GM13976 (cell line): ENCODE data around the gene ITGA6.

Source experiments
- DNase-seq: peaks from one replicate; pipeline ENCODE4 v3.0.0; 2012; ENCODE audit warnings: low spot score
- in situ Hi-C: fragments of 300-500 bp; cut with MboI; formaldehyde crosslinking; loops from one replicate; pipeline ENCODE4 v1.12.0; 2022; ENCODE audit warnings: low sequenced_read_pairs, mixed read lengths, inconsistent platforms; ENCODE audit not compliant: unreplicated experiment
- TF ChIP-seq, protein P1 (sequence below): IDR thresholded peaks from 2 replicates; pipeline ENCODE4 v1.5.1; 2012; ENCODE audit warnings: borderline replicate concordance, mild to moderate bottlenecking; ENCODE audit not compliant: insufficient read depth; ENCODE audit errors: extremely low read depth, missing control alignments, control extremely low read depth

Gene ITGA6

DNA sequence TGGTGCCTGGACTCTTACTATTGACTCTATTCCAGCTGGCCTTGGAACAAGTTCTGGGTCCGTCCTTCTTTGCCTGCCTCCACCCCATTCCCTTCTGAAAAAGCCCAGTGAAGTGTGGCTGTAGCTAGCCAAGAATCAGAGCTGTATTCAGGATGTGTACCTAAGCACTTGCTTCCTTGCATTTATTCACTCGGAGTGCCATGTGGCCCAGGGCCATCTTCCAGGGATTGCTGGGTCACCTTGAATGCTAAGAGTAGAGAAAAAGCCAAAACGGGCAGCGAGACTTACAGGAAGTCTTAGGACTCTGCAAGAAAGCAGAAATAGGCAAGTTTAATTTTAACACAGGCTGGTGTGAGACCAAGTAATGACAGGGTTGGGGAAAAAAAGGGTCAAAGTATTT, 4.1 kb downstream of the ITGA6 start:
- DNase-seq = no peak
- in situ Hi-C loops = no loop called here
- TF ChIP-seq, protein P1, sequence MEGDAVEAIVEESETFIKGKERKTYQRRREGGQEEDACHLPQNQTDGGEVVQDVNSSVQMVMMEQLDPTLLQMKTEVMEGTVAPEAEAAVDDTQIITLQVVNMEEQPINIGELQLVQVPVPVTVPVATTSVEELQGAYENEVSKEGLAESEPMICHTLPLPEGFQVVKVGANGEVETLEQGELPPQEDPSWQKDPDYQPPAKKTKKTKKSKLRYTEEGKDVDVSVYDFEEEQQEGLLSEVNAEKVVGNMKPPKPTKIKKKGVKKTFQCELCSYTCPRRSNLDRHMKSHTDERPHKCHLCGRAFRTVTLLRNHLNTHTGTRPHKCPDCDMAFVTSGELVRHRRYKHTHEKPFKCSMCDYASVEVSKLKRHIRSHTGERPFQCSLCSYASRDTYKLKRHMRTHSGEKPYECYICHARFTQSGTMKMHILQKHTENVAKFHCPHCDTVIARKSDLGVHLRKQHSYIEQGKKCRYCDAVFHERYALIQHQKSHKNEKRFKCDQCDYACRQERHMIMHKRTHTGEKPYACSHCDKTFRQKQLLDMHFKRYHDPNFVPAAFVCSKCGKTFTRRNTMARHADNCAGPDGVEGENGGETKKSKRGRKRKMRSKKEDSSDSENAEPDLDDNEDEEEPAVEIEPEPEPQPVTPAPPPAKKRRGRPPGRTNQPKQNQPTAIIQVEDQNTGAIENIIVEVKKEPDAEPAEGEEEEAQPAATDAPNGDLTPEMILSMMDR = no peak

DNA sequence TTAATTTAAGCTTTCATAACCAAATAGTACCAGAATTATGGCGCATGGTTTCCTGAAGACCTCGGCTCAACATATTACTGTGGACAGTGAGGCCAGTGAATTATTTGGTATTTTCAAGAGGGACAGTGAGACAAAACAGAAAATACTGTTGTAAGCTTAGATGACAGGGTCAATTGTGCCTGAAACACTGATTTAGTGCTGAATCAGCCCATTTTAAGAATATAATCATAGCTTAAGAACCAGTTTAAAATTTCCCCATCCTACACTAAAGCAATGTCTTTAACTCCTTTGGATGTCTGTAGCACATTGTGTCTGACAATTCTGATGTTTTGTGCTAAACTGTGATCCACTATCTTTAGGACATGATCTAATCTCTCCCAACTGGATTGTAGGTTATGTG, 4.6 kb downstream of the ITGA6 start:
- TF ChIP-seq, protein P1 = no peak
- in situ Hi-C loops = no loop called here
- no peak for DNase-seq

DNA sequence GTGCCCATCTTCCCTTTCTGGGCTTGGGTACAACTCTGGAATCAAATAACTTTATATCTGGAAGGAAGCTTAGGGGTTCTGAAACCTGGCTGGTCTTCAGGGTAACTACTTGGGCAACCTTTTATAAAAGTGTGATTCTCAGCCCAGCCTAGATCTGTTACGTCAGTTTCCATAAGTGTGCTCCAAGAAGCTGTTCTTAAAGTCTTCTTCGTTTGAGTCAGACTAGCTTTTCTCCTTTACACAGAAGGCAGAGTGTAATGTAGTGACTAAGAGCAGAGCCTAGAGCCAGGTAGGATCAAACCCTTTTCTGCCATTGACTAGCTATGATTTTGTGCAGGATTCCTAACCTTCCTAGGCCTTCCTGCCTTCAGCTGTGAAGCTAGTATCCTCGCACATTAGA, 5.8 kb downstream of the ITGA6 start:
- in situ Hi-C loops = no loop called here
- no peak for DNase-seq
- TF ChIP-seq, protein P1 = no peak

DNA sequence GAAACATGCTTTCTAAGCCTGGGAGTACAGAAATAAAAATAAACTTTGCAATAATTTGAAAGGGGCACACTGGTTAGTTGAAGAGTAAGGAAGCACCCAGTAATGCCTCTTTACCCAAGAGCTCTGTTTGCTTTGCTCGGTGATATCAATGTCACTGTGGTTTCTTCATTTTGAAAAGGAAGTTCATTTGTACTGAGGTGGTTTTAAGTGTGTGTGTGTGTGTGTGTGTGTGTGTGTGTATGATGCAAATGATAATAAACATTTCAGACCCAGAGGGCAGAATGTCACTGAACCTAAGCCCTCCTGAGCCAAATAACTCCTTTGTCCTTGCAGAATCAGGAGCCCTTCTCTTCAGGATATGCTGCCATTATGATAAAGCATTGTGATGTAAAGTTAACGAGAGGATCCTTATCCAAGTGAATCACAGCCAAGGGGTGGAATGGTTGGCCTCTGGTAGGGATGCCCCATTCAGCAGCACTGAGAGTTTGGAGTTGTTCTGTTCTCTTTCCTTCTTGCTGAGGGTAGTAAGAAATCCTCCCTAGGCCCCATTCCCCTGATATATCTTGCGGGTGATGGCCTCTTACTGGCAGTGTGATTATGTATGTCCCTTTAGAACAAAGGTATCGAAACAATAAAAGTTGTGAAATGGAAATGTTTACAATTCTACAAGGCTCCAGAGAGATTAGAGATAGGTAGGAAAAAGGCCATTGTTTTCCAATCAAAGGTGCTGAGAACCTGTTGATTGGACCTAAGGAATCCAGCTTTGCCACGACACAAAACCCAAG, 7.6 kb downstream of the ITGA6 start:
- DNase-seq = no peak
- TF ChIP-seq, protein P1 = no peak
- in situ Hi-C loops = no loop called here

DNA sequence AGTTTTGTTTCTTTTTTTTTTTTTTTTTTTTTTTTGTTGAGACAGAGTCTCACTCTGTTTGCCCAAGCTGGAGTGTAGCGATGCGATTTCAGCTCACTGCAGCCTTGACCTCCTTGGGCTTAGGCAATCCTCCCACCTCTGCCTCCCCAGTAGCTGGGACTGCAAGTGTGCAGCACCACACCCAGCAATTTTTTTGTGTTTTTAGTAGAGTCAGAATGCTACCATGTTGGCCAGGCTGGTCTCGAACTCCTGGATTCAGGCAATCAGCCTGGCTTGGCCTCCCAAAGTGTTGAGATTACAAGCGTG, 8.2 kb downstream of the ITGA6 start:
- no peak for DNase-seq
- in situ Hi-C loops = no loop called here
- TF ChIP-seq, protein P1 = no peak

DNA sequence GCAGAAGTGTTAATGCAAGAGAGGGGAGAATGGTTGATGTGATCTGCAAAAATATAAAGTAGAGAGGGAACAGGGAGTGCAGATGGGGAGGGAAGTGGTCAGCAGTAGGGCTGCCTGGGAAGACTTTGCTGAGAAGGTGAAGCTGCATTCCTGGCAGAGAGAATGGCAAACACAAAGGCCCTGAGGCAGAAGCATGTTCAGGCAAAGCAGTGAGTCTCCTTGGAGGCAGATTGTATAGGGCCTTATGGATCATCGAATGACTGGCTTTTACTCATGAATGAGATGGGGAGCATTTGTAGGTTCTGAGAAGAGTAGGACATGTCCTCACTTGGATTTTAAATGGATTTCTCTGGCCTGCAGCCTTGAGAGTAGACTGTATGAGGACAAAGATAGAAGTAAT, 9.5 kb downstream of the ITGA6 start:
- in situ Hi-C loops = no loop called here
- TF ChIP-seq, protein P1 = no peak
- no peak for DNase-seq
